ENCODE measurements around the gene FAM222A. TPM values are rescaled to one million over a fixed set of nuclear protein-coding genes. Genes with fewer than 3 reads are reported as not detected.

FAM222A gene
- total RNA-seq, 4 donors from 2014 or later = 1.4 to 3.0 (median 1.8) TPM

- H3K36me3 ChIP-seq = no peaks in the 10 kb centered on the region
- peak; percentile 5 for DNase-seq
- H3K27ac ChIP-seq = no peak overlapping the region
- in situ Hi-C loops (cut with MboI; ENCODE audit: low pct_ligation_motif_present in 1 of 4, low pct_unique_long_range_greater_than_20kb in 1 of 4, low sequenced_read_pairs in 3 of 4) = no loop called here
- H3K27me3 ChIP-seq = no peaks in the 10 kb centered on the region
- no peaks in the 10 kb centered on the region for H3K9me3 ChIP-seq
- WGBS, 2 donors (ENCODE audit: low coverage in 1 of 2) = 80 to 84% methylated on average over 8 to 21 of the region's 21 CpGs
- no peaks in the 10 kb centered on the region for H3K4me1 ChIP-seq
- no peak overlapping the region for H3K4me3 ChIP-seq
- TF ChIP-seq EP300 (IDR thresholded peaks at IDR 0.05; ENCODE audit: low read depth) (no peak), POLR2A (IDR thresholded peaks at IDR 0.05) (no peak), CTCF (IDR thresholded peaks at IDR 0.05) (no peak), POLR2AphosphoS5 (IDR thresholded peaks at IDR 0.05) (no peak)
- intact Hi-C loops (cut with DNase I; ENCODE audit: low total_unique reads) = no loop called here
These were observed 19.0 kb downstream of the FAM222A start for GRCh38 chr12:109732321-109733305.

GRCh38 chr12:109734219-109735000 is 20.8 kb downstream of the FAM222A start:
- intact Hi-C loops (cut with DNase I; ENCODE audit: low total_unique reads) = no loop called here
- Histone ChIP-seq H3K36me3 (no peaks in the 10 kb centered on the region), H3K9me3 (no peaks in the 10 kb centered on the region), H3K27ac (no peak overlapping the region), H3K4me3 (no peak overlapping the region), H3K27me3 (no peaks in the 10 kb centered on the region), H3K4me1 (no peaks in the 10 kb centered on the region)
- in situ Hi-C loops (cut with MboI; ENCODE audit: low pct_ligation_motif_present in 1 of 4, low pct_unique_long_range_greater_than_20kb in 1 of 4, low sequenced_read_pairs in 3 of 4) = no loop called here
- TF ChIP-seq POLR2AphosphoS5 (IDR thresholded peaks at IDR 0.05) (no peak), POLR2A (IDR thresholded peaks at IDR 0.05) (no peak), EP300 (IDR thresholded peaks at IDR 0.05; ENCODE audit: low read depth) (no peak), CTCF (IDR thresholded peaks at IDR 0.05) (no peak)
- peak; percentile 9 for DNase-seq
- WGBS, 2 donors (ENCODE audit: low coverage in 1 of 2) = 51 to 55% methylated on average over 11 to 22 of the region's 22 CpGs

GRCh38 chr12:109735051-109735521 is 21.5 kb downstream of the FAM222A start:
- H3K4me3 ChIP-seq = no peak overlapping the region

More at GRCh38 chr12:109735051-109735521, 21.5 kb downstream of the FAM222A start:
- Histone ChIP-seq H3K4me1 (no peaks in the 10 kb centered on the region), H3K9me3 (no peaks in the 10 kb centered on the region), H3K27ac (no peak overlapping the region), H3K36me3 (no peaks in the 10 kb centered on the region), H3K27me3 (no peaks in the 10 kb centered on the region)
- WGBS, 2 donors (ENCODE audit: low coverage in 1 of 2) = 72 to 83% methylated on average over 3 to 12 of the region's 12 CpGs
- no peak for DNase-seq
- intact Hi-C loops (cut with DNase I; ENCODE audit: low total_unique reads) = no loop called here
- TF ChIP-seq CTCF (IDR thresholded peaks at IDR 0.05) = no peak
- TF ChIP-seq EP300 (IDR thresholded peaks at IDR 0.05; ENCODE audit: low read depth) = no peak
- TF ChIP-seq POLR2A (IDR thresholded peaks at IDR 0.05) = no peak
- no peak for TF ChIP-seq POLR2AphosphoS5 (IDR thresholded peaks at IDR 0.05)
- in situ Hi-C loops (cut with MboI; ENCODE audit: low pct_ligation_motif_present in 1 of 4, low pct_unique_long_range_greater_than_20kb in 1 of 4, low sequenced_read_pairs in 3 of 4) = no loop called here
